GM12874 (cell line): ENCODE data around the gene NRCAM.
A peak's percentile ranks its signal among the peaks of the same experiment; 100 is the strongest.

ENCODE experiments used
- TF ChIP-seq, protein P1 (sequence below): IDR thresholded peaks from 2 replicates; pipeline ENCODE4 v1.5.1; 2011; ENCODE audit warnings: low read depth, mild to moderate bottlenecking, control low read depth, low read length, moderate library complexity; ENCODE audit not compliant: insufficient read depth

The NRCAM gene

DNA sequence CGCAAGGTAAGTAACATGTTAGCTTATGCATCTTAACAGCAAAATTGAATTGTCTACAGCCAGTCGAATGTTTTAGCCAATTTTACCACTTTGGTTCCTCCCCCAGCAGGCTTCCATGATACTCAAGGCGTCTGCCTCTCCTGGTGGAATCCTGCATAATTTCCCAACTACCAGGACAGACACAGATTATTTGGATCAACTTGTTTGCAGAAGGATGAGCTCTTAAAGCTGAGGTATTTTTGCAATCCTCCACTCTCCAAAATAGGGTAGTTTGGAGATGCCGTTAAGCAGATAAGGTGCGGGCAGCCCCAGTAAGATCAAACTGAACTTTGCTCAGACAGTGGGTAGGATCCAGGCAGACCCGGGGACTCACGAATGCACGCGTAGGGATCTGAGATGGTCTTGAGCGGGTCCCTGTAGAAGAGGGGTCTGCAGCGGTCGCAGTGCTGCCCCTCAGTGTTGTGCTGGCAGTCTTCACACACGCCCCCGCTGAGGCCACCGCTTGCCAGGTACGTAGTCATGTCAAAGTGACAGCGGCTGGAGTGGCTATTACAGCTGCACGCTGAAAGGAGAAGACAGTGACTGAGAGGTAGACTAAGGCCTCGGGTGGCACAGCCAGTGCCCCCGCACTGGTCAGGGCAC lies 353.4 kb downstream of the NRCAM start:
- TF ChIP-seq, protein P1, sequence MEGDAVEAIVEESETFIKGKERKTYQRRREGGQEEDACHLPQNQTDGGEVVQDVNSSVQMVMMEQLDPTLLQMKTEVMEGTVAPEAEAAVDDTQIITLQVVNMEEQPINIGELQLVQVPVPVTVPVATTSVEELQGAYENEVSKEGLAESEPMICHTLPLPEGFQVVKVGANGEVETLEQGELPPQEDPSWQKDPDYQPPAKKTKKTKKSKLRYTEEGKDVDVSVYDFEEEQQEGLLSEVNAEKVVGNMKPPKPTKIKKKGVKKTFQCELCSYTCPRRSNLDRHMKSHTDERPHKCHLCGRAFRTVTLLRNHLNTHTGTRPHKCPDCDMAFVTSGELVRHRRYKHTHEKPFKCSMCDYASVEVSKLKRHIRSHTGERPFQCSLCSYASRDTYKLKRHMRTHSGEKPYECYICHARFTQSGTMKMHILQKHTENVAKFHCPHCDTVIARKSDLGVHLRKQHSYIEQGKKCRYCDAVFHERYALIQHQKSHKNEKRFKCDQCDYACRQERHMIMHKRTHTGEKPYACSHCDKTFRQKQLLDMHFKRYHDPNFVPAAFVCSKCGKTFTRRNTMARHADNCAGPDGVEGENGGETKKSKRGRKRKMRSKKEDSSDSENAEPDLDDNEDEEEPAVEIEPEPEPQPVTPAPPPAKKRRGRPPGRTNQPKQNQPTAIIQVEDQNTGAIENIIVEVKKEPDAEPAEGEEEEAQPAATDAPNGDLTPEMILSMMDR: no peak

DNA sequence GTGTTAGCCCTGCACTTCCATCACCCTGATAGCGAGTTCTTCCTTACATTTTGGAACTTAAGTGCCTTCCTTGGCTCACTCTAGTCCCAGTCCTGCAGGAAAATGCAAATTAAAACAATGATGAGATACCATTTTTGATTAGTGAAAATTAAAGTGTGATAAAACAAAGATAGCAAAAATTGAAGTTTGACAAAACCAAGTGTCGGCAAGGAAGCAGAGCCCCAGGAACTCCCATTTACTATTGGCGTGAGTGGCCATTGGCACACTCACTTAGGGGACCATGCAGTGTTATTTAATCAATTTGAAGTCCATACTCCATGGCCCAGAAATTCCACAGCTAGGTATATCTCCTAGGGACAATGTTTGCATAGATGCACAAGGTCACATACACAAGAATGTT lies 354.5 kb downstream of the NRCAM start:
- TF ChIP-seq, protein P1: no peak

GRCh38 chr7:108099713-108100112 lies 356.5 kb downstream of the NRCAM start:
- TF ChIP-seq, protein P1: no peak

- TF ChIP-seq, protein P1: peak; percentile 16; the same call in 1 of the 2 replicates
These were observed 358.5 kb downstream of the NRCAM start for GRCh38 chr7:108097703-108098102.
